CD14-positive monocyte (primary cell): ENCODE data around the gene RCOR1. TPM values are rescaled to one million over a fixed set of nuclear protein-coding genes. Genes with fewer than 3 reads are reported as not detected.

Source experiments
- DNase-seq, 3 donors: peaks; one replicate each; pipeline ENCODE4 v3.0.0-alpha.2; 2011 to 2022
- H2AFZ ChIP-seq: 2 replicates; pipeline ENCODE4 v1.6.0; 2012; ENCODE audit warnings: mild to moderate bottlenecking, low read depth, low read length, inconsistent platforms; ENCODE audit not compliant: insufficient read depth, poor library complexity, severe bottlenecking
- H3K27ac ChIP-seq, 2 donors: 1 replicate in 1 of 2; 2 replicates in 1 of 2; pipeline ENCODE4 v1.5.1; 2012 to 2013; ENCODE audit warnings: low read length in 2 of 2, control low read depth in 1 of 2, inconsistent platforms in 1 of 2, low read depth in 1 of 2, mild to moderate bottlenecking in 1 of 2
- H3K27me3 ChIP-seq, 2 donors: one replicate each; pipeline versions ENCODE4 v1.6.0 to v1.6.1; 2011 to 2013; ENCODE audit warnings: low read length in 2 of 2; ENCODE audit not compliant: control insufficient read depth in 2 of 2, insufficient read depth in 2 of 2
- H3K36me3 ChIP-seq, 2 donors: replicated peaks in 1 of 2; 1 replicate in 1 of 2; 2 replicates in 1 of 2; pipeline versions ENCODE4 v1.5.1 to v1.6.1; 2012 to 2013; ENCODE audit warnings: low read length in 2 of 2, control low read depth in 1 of 2, inconsistent platforms in 1 of 2, mild to moderate bottlenecking in 1 of 2; ENCODE audit not compliant: insufficient read depth in 2 of 2, control insufficient read depth in 1 of 2
- H3K4me1 ChIP-seq, 2 donors: 1 replicate in 1 of 2; 2 replicates in 1 of 2; pipeline versions ENCODE4 v1.5.1 to v1.6.1; 2012 to 2013; ENCODE audit warnings: low read length in 2 of 2, control low read depth in 1 of 2, inconsistent platforms in 1 of 2, mild to moderate bottlenecking in 1 of 2, moderate library complexity in 1 of 2; ENCODE audit not compliant: insufficient read depth in 2 of 2, control insufficient read depth in 1 of 2
- H3K4me2 ChIP-seq: replicated peaks from 2 replicates; pipeline ENCODE3; 2012; ENCODE audit warnings: low read length, moderate library complexity, mild to moderate bottlenecking; ENCODE audit not compliant: poor library complexity, severe bottlenecking; ENCODE audit errors: extremely low read depth
- H3K4me3 ChIP-seq, 3 experiments: fragments of 200-600 bp in 1 of 3; sonication (generic) in 1 of 3; replicated peaks in 1 of 3; 1 replicate in 2 of 3; 2 replicates in 1 of 3; pipeline ENCODE4 v1.5.1; 2011 to 2013; ENCODE audit warnings: low read length in 3 of 3, mild to moderate bottlenecking in 3 of 3, control low read depth in 2 of 3, low read depth in 2 of 3, inconsistent platforms in 1 of 3, moderate library complexity in 1 of 3
- H3K79me2 ChIP-seq: 2 replicates; pipeline ENCODE4 v1.6.0; 2012; ENCODE audit warnings: mild to moderate bottlenecking, control low read depth, inconsistent platforms, low read length, moderate library complexity; ENCODE audit not compliant: insufficient read depth
- H3K9ac ChIP-seq: 2 replicates; pipeline ENCODE4 v1.6.0; 2017; ENCODE audit warnings: low read length, mild to moderate bottlenecking; ENCODE audit not compliant: insufficient read depth, poor library complexity, severe bottlenecking
- H3K9me3 ChIP-seq, 2 donors: replicated peaks in 1 of 2; 1 replicate in 1 of 2; 2 replicates in 1 of 2; pipeline versions ENCODE4 v1.5.1 to v1.6.1; 2012 to 2013; ENCODE audit warnings: low read length in 2 of 2, control low read depth in 1 of 2; ENCODE audit not compliant: control insufficient read depth in 1 of 2, insufficient read depth in 1 of 2
- H4K20me1 ChIP-seq: 2 replicates; pipeline ENCODE4 v1.6.0; 2012; ENCODE audit warnings: mild to moderate bottlenecking, low read length, control low read depth, moderate library complexity; ENCODE audit not compliant: insufficient read depth
- H3K27ac Mint-ChIP-seq, 7 donors: one replicate each; pipeline ENCODE4 v1.8.0; 2020; ENCODE audit warnings: mild to moderate bottlenecking in 7 of 7, mixed read lengths in 7 of 7, moderate library complexity in 6 of 7, inconsistent platforms in 2 of 7
- H3K27me3 Mint-ChIP-seq, 3 donors: one replicate each; pipeline ENCODE4 v1.8.0; 2021 to 2022; ENCODE audit warnings: low read depth in 3 of 3, mild to moderate bottlenecking in 3 of 3, mixed read lengths in 3 of 3, moderate library complexity in 3 of 3, inconsistent platforms in 1 of 3
- H3K36me3 Mint-ChIP-seq, 2 donors: one replicate each; pipeline ENCODE4 v1.8.0; 2020; ENCODE audit warnings: mixed read lengths in 2 of 2, inconsistent platforms in 1 of 2, mild to moderate bottlenecking in 1 of 2
- H3K4me1 Mint-ChIP-seq: one replicate; pipeline ENCODE4 v1.8.0; 2020; ENCODE audit warnings: mild to moderate bottlenecking, mixed read lengths
- H3K4me3 Mint-ChIP-seq, 2 donors: one replicate each; pipeline ENCODE4 v1.8.0; 2020; ENCODE audit warnings: mild to moderate bottlenecking in 2 of 2, mixed read lengths in 2 of 2, moderate library complexity in 1 of 2
- H3K9me3 Mint-ChIP-seq, 7 donors: one replicate each; pipeline ENCODE4 v1.8.0; 2020 to 2022; ENCODE audit warnings: mixed read lengths in 7 of 7, mild to moderate bottlenecking in 6 of 7, moderate library complexity in 6 of 7, inconsistent platforms in 2 of 7
- CTCF ChIP-seq: fragments of 200-600 bp; IDR thresholded peaks from one replicate; pipeline ENCODE4 v1.8.0; 2022; ENCODE audit warnings: antibody characterized with exemption, mild to moderate bottlenecking
- WGBS: methylation state at CpG from one replicate; pipeline ENCODE4 v1.1.5; 2013; ENCODE audit warnings: missing lambda C conversion rate; ENCODE audit not compliant: insufficient coverage; 5-methylcytosine and 5-hydroxymethylcytosine counted together
- intact Hi-C, 2 donors: fragments of 100-400 bp; cut with micrococcal nuclease; formaldehyde crosslinking; loops; one replicate each; pipeline versions ENCODE4 v1.15.0 to v1.15.1; 2023
- polyA plus RNA-seq, 3 donors: library from polyadenylated mRNA; depleted of rRNA in 1 of 3; unstranded in 2 of 3; stranded (reverse) in 1 of 3; fragments of 300-500 nt in 2 of 3; fragments of >200 nt in 1 of 3; fragmentation: Illumina TruSeq in 2 of 3; gene quantifications; 1 replicate in 2 of 3; 2 replicates in 1 of 3; pipeline ENCODE4 v1.2.3, GENCODE V29; 2012 to 2021

Gene RCOR1
- polyA plus RNA-seq, 3 donors: 2.1 to 36.6 (median 2.3) TPM

GRCh38 chr14:102665621-102666020 is 73.2 kb downstream of the RCOR1 start:
- WGBS: no CpG with 5 or more reads among the region's 2 CpGs
- DNase-seq: no peak
- Histone ChIP-seq H3K9me3 (no peaks in the 10 kb centered on the region), H3K79me2 (peaks cover 100% of the 10 kb centered on the region), H3K4me1 (no peaks in the 10 kb centered on the region), H4K20me1 (peaks cover 100% of the 10 kb centered on the region), H3K4me2 (no peak overlapping the region), H3K9ac (no peak overlapping the region), H2AFZ (no peak overlapping the region), H3K27ac (peak overlapping the region in 1 of 2 donors; percentile 6), H3K4me3 (no peak overlapping the region), H3K36me3 (peaks cover 0 to 10% of the 10 kb centered on the region in 2 donors), H3K27me3 (no peaks in the 10 kb centered on the region)
- Mint-ChIP-seq H3K4me3 (no peak overlapping the region), H3K36me3 (peaks cover 5 to 22% of the 10 kb centered on the region in 2 donors), H3K9me3 (no peaks in the 10 kb centered on the region), H3K27me3 (peaks cover 0 to 1% (median 0%) of the 10 kb centered on the region in 3 donors), H3K27ac (peak overlapping the region in 4 of 7 donors; percentile 1 to 64 (median 27)), H3K4me1 (peaks cover 32% of the 10 kb centered on the region)
- intact Hi-C loops: loop anchor here in 1 of 2 donors (2.0 kb wide), 1 partner anchor 21 kb away; no protein-coding TSS in a partner anchor
- no peak for TF ChIP-seq CTCF

GRCh38 chr14:102666635-102667034 is 74.2 kb downstream of the RCOR1 start:
- Histone ChIP-seq H3K9me3 (no peaks in the 10 kb centered on the region), H3K9ac (no peak overlapping the region), H3K4me1 (no peaks in the 10 kb centered on the region), H2AFZ (no peak overlapping the region), H3K4me2 (no peak overlapping the region), H3K4me3 (no peak overlapping the region), H3K36me3 (peaks cover 0 to 10% of the 10 kb centered on the region in 2 donors), H3K27me3 (no peaks in the 10 kb centered on the region), H3K79me2 (peaks cover 100% of the 10 kb centered on the region), H4K20me1 (peaks cover 100% of the 10 kb centered on the region), H3K27ac (no peak overlapping the region)
- WGBS: 88% methylated on average over 1 of the region's 5 CpGs
- intact Hi-C loops: loop anchor here in 1 of 2 donors (2.0 kb wide), 1 partner anchor 20 kb away; no protein-coding TSS in a partner anchor
- Mint-ChIP-seq H3K27me3 (peaks cover 0 to 1% (median 0%) of the 10 kb centered on the region in 3 donors), H3K4me3 (no peak overlapping the region), H3K36me3 (peaks cover 5 to 27% of the 10 kb centered on the region in 2 donors), H3K27ac (peak overlapping the region in 3 of 7 donors; percentile 50 to 69 (median 58)), H3K4me1 (peaks cover 29% of the 10 kb centered on the region), H3K9me3 (no peaks in the 10 kb centered on the region)
- no peak for DNase-seq
- no peak for TF ChIP-seq CTCF
